Thymus (tissue), 11 donors: ENCODE results near the gene CNMD. TPM values are rescaled to one million over a fixed set of nuclear protein-coding genes. Genes with fewer than 3 reads are reported as not detected.
"Not testable (repeated sequence)": the region's sequence is repeated elsewhere in the genome, so short reads cannot be mapped to it uniquely, and the experiment has no call there.

Experiments
- DNase-seq, 9 donors: peaks; one replicate each; pipeline ENCODE4 v3.0.0-alpha.2; 2013; ENCODE audit warnings: low spot score in 9 of 9, low read depth in 6 of 9, missing footprints in 1 of 9
- H3K27ac ChIP-seq, 2 donors: one replicate each; pipeline ENCODE4 v1.5.1; 2013; ENCODE audit warnings: control low read depth in 1 of 2, low read depth in 1 of 2, low read length in 1 of 2, mild to moderate bottlenecking in 1 of 2, moderate library complexity in 1 of 2
- H3K27me3 ChIP-seq, 2 donors: one replicate each; pipeline ENCODE4 v1.5.1; 2013; ENCODE audit warnings: low read length in 1 of 2; ENCODE audit not compliant: control insufficient read depth in 2 of 2, insufficient read depth in 1 of 2
- H3K36me3 ChIP-seq, 2 donors: one replicate each; pipeline ENCODE4 v1.5.1; 2013; ENCODE audit warnings: low read length in 1 of 2, mild to moderate bottlenecking in 1 of 2, moderate library complexity in 1 of 2; ENCODE audit not compliant: control insufficient read depth in 2 of 2, insufficient read depth in 2 of 2
- H3K4me1 ChIP-seq, 2 donors: one replicate each; pipeline ENCODE4 v1.5.1; 2013; ENCODE audit warnings: low read length in 2 of 2; ENCODE audit not compliant: control insufficient read depth in 2 of 2, insufficient read depth in 2 of 2
- H3K4me3 ChIP-seq, 2 donors: one replicate each; pipeline ENCODE4 v1.5.1; 2013; ENCODE audit warnings: low read length in 2 of 2, control low read depth in 1 of 2, mild to moderate bottlenecking in 1 of 2
- H3K9me3 ChIP-seq, 2 donors: one replicate each; pipeline ENCODE4 v1.5.1; 2013; ENCODE audit warnings: low read length in 1 of 2, mild to moderate bottlenecking in 1 of 2; ENCODE audit not compliant: control insufficient read depth in 2 of 2, insufficient read depth in 1 of 2
- WGBS: extraction: QIAGEN DNeasy Blood & Tissue Kit; methylation state at CpG from one replicate; pipeline ENCODE4 v1.1.7; 2013; 5-methylcytosine and 5-hydroxymethylcytosine counted together
- polyA plus RNA-seq: library from polyadenylated mRNA; stranded (reverse); fragments of 200-250 nt; gene quantifications from one replicate; pipeline ENCODE4 v1.2.3, GENCODE V29; 2013
- total RNA-seq: library from RNA; stranded (reverse); fragments of 120-200 nt; gene quantifications from one replicate; pipeline ENCODE4 v1.2.4, GENCODE V29; 2013
- donor health status: healthy.

The CNMD gene
- total and polyA plus RNA-seq, 2 donors, result 0.24 to 1.8 TPM

DNA sequence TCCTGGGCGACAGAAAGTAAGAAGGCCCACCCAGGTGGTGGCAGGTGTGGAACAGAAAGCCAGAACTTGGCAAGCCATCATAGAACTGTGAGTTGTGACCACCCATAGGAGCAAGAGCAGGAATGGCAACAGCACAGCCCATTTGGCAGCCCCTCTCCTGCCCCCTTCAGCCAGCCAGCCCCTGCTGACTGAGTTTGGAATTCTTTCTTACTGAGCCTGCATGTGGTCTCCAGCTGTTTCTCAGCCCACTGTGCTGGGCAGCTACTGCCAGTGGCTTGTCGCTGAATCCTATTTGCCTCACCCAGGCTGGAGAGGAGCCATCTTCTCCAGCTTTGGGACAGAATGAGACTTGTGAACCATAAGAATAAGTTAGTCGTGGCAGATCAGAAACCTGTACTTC is 28.3 kb downstream of the CNMD start:
- WGBS, result 97% methylated on average over 3 of the region's 3 CpGs
- Histone ChIP-seq H3K9me3 (no peaks in the 10 kb centered on the region), H3K27me3 (no peaks in the 10 kb centered on the region), H3K4me3 (no peak overlapping the region), H3K27ac (no peak overlapping the region), H3K4me1 (no peaks in the 10 kb centered on the region), H3K36me3 (no peaks in the 10 kb centered on the region)
- DNase-seq, result no peak

DNA sequence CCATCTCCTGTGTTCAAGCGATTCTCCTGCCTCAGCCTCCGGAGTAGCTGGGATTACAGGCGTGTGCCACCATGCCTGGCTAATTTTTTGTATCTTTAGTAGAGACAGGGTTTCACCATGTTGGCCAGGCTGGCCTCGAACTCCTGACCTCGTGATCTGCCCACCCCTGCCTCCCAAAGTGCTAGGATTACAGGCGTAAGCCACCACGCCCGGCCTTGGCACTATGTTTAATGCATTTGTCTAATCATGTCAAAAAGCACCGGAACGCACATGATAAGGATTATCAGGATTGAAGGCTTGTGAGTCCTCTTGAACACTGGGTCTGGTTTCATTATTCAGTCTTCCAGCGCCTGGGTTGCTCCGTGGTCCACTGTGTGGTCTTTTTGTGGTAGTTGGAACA is 31.4 kb downstream of the CNMD start:
- H3K27me3 ChIP-seq, H3K9me3 ChIP-seq, H3K4me1 ChIP-seq, H3K27ac ChIP-seq, DNase-seq, H3K4me3 ChIP-seq, H3K36me3 ChIP-seq: not testable (repeated sequence)
- 92% methylated on average over 12 of the region's 12 CpGs for WGBS

DNA sequence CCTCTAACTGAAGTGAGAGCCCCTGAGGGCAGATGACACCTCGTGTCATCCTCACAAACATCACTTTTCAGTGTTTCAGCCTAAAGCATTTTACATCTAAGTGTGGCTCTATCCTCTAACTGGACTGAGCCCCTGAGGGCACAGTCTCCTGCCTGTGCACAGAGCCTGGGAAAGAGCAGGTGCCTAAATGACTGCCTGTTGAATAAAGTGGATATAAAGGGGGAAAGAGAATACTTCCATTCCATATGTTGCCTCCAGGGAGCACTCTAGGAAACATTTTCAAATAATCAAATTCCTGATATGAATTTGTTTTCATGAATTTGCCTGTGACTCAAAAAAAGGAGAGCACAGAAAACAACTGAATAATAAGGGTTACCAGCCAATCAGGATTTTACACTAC is 32.2 kb downstream of the CNMD start:
- Histone ChIP-seq H3K9me3 (no peaks in the 10 kb centered on the region), H3K27ac (no peak overlapping the region), H3K4me1 (no peaks in the 10 kb centered on the region), H3K36me3 (no peaks in the 10 kb centered on the region), H3K27me3 (no peaks in the 10 kb centered on the region), H3K4me3 (no peak overlapping the region)
- DNase-seq, result no peak
- 89% methylated on average over 1 of the region's 1 CpG for WGBS

DNA sequence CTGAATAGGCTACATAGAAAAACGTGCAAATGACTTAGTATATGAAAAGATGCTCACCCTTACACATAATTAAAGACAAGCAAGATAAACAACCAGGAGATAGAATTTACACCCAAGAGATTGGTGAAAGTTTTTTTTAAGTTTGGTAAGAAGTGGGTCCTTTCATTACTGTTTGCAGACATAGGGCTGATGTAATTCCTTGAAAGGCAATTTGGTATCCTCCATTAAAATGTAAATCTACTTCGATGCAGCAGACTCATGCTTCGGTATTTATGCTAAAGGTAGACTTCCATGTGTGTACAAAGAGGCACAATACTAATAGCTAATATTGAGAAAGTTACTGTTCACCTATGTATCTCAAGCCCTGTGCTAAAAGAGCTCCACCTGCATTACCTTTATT is 33.5 kb downstream of the CNMD start:
- H3K27me3 ChIP-seq, result no peaks in the 10 kb centered on the region
- H3K4me3 ChIP-seq, result no peak overlapping the region
- WGBS, result 95% methylated on average over 3 of the region's 3 CpGs
- no peaks in the 10 kb centered on the region for H3K36me3 ChIP-seq
- no peak for DNase-seq
- H3K27ac ChIP-seq, result no peak overlapping the region
- H3K4me1 ChIP-seq, result no peaks in the 10 kb centered on the region
- no peaks in the 10 kb centered on the region for H3K9me3 ChIP-seq

DNA sequence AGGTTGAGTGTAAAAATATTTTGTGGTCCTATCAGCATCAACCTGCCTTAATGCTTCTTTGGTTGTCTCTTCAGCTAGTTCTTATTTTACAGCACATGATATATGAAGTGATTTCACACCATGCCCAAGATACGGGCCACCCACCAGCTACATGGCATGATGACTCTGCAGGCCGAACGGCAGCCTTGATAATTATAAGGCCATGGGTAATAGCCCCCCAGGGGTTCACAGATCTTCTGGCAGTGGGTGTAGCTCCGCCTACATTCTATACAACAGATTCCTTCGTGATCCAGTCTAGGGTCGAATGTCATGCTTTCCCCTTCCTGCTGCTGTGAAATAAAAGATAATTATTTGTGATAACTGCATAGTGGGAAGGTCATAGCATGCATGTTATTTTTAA is 36.1 kb downstream of the CNMD start:
- 94% methylated on average over 6 of the region's 6 CpGs for WGBS
- H3K27me3 ChIP-seq, result no peaks in the 10 kb centered on the region
- H3K9me3 ChIP-seq, result no peaks in the 10 kb centered on the region
- no peak overlapping the region for H3K4me3 ChIP-seq
- H3K27ac ChIP-seq, result no peak overlapping the region
- DNase-seq, result no peak
- H3K4me1 ChIP-seq, result no peaks in the 10 kb centered on the region
- H3K36me3 ChIP-seq, result peaks cover 0 to 3% of the 10 kb centered on the region in 2 donors

DNA sequence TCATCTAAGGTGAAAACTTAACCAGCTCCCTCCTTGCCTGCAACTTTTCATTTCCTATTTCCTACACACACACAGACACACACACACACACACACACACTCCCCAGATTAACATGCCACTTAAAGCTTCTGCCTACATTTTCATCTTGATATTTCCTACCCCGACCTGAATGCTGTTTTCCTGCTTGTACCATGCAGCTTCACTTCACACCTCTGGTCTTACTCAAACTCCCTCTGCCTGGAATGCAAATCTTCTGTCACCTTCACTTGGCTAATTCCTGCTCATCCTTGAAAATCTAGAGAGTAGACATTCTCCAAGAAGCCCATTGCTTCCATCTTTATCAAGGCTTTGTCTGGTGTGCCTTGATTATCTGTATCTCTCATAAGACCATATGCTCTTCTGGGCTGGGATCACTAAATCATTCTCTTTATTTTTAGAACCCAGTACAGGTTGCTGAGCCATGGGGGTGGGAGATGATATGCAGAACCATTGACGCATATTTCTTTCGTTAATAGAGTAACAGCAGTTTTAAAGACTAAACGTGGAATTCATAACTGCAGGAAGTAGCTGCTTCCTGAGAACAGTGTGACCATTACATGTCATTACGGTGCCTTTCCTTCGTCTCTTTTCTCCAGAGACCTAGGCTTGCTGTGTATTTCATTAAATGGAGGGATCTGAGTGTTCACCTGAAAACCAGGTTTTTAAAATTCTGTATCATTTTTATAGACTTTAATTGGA is 37.7 kb downstream of the CNMD start:
- 34% methylated on average over 6 of the region's 6 CpGs for whole genome bisulfite sequencing
- Histone ChIP-seq H3K4me1 (no peaks in the 10 kb centered on the region), H3K27me3 (no peaks in the 10 kb centered on the region), H3K36me3 (peaks cover 3% of the 10 kb centered on the region in 2 donors), H3K27ac (no peak overlapping the region), H3K9me3 (no peaks in the 10 kb centered on the region), H3K4me3 (no peak overlapping the region)
- no peak for DNase-seq

DNA sequence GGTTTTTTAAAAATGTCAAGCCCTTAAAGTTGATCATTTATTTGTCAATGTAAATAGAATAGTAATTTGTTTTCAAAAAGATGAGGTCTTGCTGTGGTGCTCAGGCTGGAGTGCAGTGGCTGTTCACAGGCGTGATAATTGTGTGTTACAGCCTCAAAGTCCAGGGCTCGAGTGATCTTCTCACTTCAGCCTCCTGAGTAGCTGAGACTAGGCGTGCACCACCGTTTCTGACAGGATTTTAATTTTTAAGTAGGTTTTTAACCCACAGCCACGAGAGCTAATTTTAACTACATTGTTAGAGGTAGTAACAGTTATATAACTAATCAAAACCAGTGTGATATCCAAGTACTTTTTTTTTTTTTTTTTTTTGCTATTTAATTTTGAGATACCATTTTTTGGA is 43.1 kb downstream of the CNMD start:
- H3K36me3 ChIP-seq, result peaks cover 3% of the 10 kb centered on the region in 2 donors
- no peaks in the 10 kb centered on the region for H3K4me1 ChIP-seq
- H3K27me3 ChIP-seq, result no peaks in the 10 kb centered on the region
- no peaks in the 10 kb centered on the region for H3K9me3 ChIP-seq
- DNase-seq, result no peak
- 95% methylated on average over 5 of the region's 5 CpGs for WGBS
- no peak overlapping the region for H3K27ac ChIP-seq
- H3K4me3 ChIP-seq, result no peak overlapping the region

DNA sequence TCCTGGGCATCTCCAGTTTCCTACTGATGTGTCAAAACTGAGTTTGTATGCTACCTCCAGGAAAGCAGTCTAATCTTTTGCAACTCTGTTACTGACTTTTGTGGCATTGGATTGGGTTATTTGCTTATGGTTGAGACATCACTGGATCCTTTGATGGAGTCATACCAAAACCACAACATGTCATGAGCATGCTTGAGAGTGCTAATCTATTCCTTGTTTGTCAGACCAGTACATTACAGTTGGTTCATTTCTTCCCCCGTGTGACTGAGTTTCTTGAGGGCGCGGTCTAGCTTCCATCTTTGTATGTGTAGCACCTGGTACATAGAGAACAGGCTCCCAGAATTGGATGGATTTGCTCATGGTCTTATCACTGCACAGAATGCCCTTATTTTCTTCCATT is 43.8 kb downstream of the CNMD start:
- H3K4me1 ChIP-seq, result no peaks in the 10 kb centered on the region
- peaks cover 3% of the 10 kb centered on the region in 2 donors for H3K36me3 ChIP-seq
- H3K9me3 ChIP-seq, result no peaks in the 10 kb centered on the region
- 94% methylated on average over 3 of the region's 3 CpGs for WGBS
- DNase-seq, result peak in 1 of 9 donors; percentile 7
- H3K27ac ChIP-seq, result no peak overlapping the region
- H3K27me3 ChIP-seq, result no peaks in the 10 kb centered on the region
- H3K4me3 ChIP-seq, result no peak overlapping the region

DNA sequence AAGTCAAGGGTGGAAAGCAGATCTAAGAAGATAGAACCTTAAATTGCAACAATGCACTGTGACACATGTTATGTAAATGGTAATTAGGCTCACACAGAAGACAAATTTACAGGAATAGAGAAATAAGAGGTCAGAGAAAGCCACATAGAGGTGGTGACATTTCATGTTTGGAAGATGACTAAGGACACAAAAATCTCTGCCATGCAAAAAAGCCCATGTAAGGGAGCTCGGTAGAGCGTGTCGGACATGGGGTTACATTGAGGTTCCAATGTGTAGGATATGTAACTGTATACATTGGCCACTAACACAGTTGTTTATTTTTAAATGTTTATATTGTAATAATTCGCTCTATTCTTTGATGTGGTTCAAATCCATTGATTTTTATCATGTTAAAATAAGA is 53.2 kb downstream of the CNMD start:
- Histone ChIP-seq H3K27ac (no peak overlapping the region), H3K9me3 (no peaks in the 10 kb centered on the region), H3K36me3 (peaks cover 21 to 32% of the 10 kb centered on the region in 2 donors), H3K4me3 (no peak overlapping the region), H3K27me3 (no peaks in the 10 kb centered on the region), H3K4me1 (no peaks in the 10 kb centered on the region)
- DNase-seq, result no peak
- 99% methylated on average over 4 of the region's 4 CpGs for WGBS
